Neural progenitor cell (in vitro differentiated cells): ENCODE measurements around the gene PRXL2C. TPM values are rescaled to one million over a fixed set of nuclear protein-coding genes. Genes with fewer than 3 reads are reported as not detected.

Source experiments
- DNase-seq: peaks from one replicate; pipeline ENCODE4 v3.0.0-alpha.2; 2016; ENCODE audit warnings: low spot score
- H2AFZ ChIP-seq: fragments of 200-600 bp; sonication (generic); replicated peaks from 2 replicates; pipeline ENCODE4 v1.6.1; 2016; ENCODE audit warnings: antibody characterized with exemption
- H3F3A ChIP-seq: fragments of 200-600 bp; sonication (generic); 2 replicates; pipeline ENCODE4 v1.6.1; 2016; ENCODE audit warnings: antibody characterized with exemption, low read depth
- H3K27ac ChIP-seq: fragments of 200-600 bp; sonication (generic); 2 replicates; pipeline ENCODE4 v1.5.1; 2016; ENCODE audit warnings: mild to moderate bottlenecking
- H3K27me3 ChIP-seq: fragments of 200-600 bp; sonication (generic); 2 replicates; pipeline ENCODE4 v1.6.1; 2016; ENCODE audit warnings: mild to moderate bottlenecking, moderate library complexity
- H3K36me3 ChIP-seq: fragments of 200-600 bp; sonication (generic); 2 replicates; pipeline ENCODE4 v1.5.1; 2016
- H3K4me1 ChIP-seq: fragments of 200-600 bp; sonication (generic); 2 replicates; pipeline ENCODE4 v1.6.1; 2016; ENCODE audit warnings: mixed run types
- H3K4me2 ChIP-seq: fragments of 200-600 bp; sonication (generic); 2 replicates; pipeline ENCODE4 v1.6.1; 2016
- H3K4me3 ChIP-seq: fragments of 200-600 bp; sonication (generic); 2 replicates; pipeline ENCODE4 v1.5.1; 2016
- H3K79me2 ChIP-seq: fragments of 200-600 bp; sonication (generic); 2 replicates; pipeline ENCODE4 v1.6.1; 2016; ENCODE audit warnings: low read depth
- H3K9ac ChIP-seq: fragments of 200-600 bp; sonication (generic); 2 replicates; pipeline ENCODE4 v1.6.1; 2016
- H3K9me3 ChIP-seq: fragments of 200-600 bp; sonication (generic); 2 replicates; pipeline ENCODE4 v1.5.1; 2016; ENCODE audit warnings: low read depth
- H4K20me1 ChIP-seq: fragments of 200-600 bp; sonication (generic); 2 replicates; pipeline ENCODE4 v1.6.1; 2016; ENCODE audit warnings: low read depth
- H3K27ac Mint-ChIP-seq: 3 replicates; pipeline ENCODE4 v1.8.0; 2021; ENCODE audit warnings: mixed read lengths
- H3K27me3 Mint-ChIP-seq: 2 replicates; pipeline ENCODE4 v1.8.0; 2022; ENCODE audit warnings: low read depth, mild to moderate bottlenecking, inconsistent platforms, moderate library complexity, mixed read lengths; ENCODE audit not compliant: insufficient read depth
- H3K36me3 Mint-ChIP-seq: 3 replicates; pipeline ENCODE4 v1.8.0; 2021; ENCODE audit warnings: mixed read lengths
- H3K4me1 Mint-ChIP-seq: 3 replicates; pipeline ENCODE4 v1.8.0; 2021; ENCODE audit warnings: mixed read lengths
- H3K4me3 Mint-ChIP-seq: 3 replicates; pipeline ENCODE4 v1.8.0; 2021; ENCODE audit warnings: mild to moderate bottlenecking, moderate library complexity, mixed read lengths
- H3K9me3 Mint-ChIP-seq: 3 replicates; pipeline ENCODE4 v1.8.0; 2020; ENCODE audit warnings: mixed read lengths
- EZH2 ChIP-seq: fragments of 200-600 bp; sonication (generic); IDR thresholded peaks from 2 replicates; pipeline ENCODE4 v1.6.1; 2017; ENCODE audit warnings: antibody characterized with exemption, mild to moderate bottlenecking, moderate library complexity
- EZH2phosphoT487 ChIP-seq: fragments of 200-600 bp; sonication (generic); IDR thresholded peaks from 2 replicates; pipeline ENCODE4 v1.6.1; 2017; ENCODE audit warnings: antibody characterized with exemption
- total RNA-seq: library from RNA; depleted of rRNA; stranded (reverse); fragments of >200 nt; gene quantifications from 2 replicates; pipeline ENCODE4 v1.2.3, GENCODE V29; 2015; ENCODE audit warnings: low replicate concordance
- TF ChIP-seq, protein P1 (sequence below): fragments of 200-600 bp; sonication (generic); IDR thresholded peaks from 2 replicates; pipeline ENCODE4 v1.5.1; 2017; ENCODE audit warnings: antibody characterized with exemption, mild to moderate bottlenecking

The PRXL2C gene
- total RNA-seq, 1 donor from 2014 or later: 5.1 TPM

DNA sequence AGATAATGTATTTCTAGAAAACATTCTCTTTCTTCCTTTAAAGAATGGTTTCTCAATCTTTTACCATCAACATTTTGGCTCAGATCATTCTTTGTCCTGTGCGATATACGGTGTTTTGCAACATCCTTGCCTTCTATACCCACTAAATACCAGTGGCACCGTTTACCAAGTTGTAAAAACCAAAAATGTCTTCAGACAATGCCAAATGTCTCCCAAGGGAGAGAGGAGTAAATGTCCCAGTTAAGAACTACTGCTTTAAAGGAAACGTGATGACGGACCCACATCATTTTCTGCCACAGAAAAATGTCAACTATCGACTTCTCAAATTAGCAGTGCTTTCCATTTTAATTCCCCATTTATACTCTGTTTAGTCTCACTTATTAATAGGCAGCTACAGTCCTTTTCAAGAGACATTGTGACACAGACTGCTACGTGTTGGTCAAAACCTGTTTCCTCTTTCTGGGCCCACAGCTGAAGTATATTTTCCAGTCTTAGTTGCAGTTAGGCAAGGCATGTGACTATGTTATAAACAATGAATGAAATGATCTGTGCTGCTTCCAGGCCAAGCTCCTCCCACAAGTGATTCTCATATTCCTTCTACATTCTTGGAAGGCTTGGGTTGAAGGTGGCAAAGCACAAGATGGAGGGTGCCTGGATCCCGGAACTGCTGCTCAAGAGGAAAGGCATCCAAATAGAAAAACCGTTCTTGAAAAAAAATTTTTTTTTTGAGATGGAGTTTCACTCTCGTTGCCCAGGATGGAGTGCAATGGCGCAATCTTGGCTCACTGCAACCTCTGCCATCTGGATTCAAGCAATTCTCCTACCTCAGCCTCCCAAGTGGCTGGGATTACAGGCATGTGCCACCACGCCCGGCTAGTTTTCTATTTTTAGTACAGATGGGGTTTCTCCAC is 8.8 kb downstream of the PRXL2C start:
- no peaks in the 10 kb centered on the region for H3K9me3 Mint-ChIP-seq
- no peak for DNase-seq
- TF ChIP-seq EZH2: no peak
- TF ChIP-seq, protein P1, sequence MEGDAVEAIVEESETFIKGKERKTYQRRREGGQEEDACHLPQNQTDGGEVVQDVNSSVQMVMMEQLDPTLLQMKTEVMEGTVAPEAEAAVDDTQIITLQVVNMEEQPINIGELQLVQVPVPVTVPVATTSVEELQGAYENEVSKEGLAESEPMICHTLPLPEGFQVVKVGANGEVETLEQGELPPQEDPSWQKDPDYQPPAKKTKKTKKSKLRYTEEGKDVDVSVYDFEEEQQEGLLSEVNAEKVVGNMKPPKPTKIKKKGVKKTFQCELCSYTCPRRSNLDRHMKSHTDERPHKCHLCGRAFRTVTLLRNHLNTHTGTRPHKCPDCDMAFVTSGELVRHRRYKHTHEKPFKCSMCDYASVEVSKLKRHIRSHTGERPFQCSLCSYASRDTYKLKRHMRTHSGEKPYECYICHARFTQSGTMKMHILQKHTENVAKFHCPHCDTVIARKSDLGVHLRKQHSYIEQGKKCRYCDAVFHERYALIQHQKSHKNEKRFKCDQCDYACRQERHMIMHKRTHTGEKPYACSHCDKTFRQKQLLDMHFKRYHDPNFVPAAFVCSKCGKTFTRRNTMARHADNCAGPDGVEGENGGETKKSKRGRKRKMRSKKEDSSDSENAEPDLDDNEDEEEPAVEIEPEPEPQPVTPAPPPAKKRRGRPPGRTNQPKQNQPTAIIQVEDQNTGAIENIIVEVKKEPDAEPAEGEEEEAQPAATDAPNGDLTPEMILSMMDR: no peak
- no peak for TF ChIP-seq EZH2phosphoT487

DNA sequence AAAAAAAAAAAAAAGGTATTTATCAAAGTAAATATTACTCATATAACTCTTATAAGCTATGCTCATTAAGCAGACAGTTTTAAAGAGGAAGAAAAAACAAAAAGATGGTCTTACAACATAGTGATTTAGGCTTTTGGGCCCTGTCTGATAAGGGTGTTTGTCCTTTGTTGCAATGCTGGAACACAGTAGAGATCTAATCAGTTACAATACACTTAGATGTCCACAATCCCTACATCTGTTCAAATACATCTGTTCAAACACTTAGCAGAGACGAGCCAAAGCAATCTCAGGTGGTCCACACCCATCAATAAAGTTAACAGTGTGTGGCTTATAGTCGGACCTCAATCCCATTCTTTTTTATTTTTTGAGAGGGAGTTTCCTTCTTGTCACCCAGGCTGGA is 11.0 kb downstream of the PRXL2C start:
- Mint-ChIP-seq H3K27me3 (peaks cover 2% of the 10 kb centered on the region), H3K27ac (no peak overlapping the region), H3K36me3 (peaks cover 11% of the 10 kb centered on the region), H3K9me3 (no peaks in the 10 kb centered on the region), H3K4me3 (no peak overlapping the region), H3K4me1 (no peaks in the 10 kb centered on the region)
- no peaks in the 10 kb centered on the region for H3K9me3 ChIP-seq
- H3K79me2 ChIP-seq: no peaks in the 10 kb centered on the region
- no peaks in the 10 kb centered on the region for H3K27me3 ChIP-seq
- H3F3A ChIP-seq: no peaks in the 10 kb centered on the region
- TF ChIP-seq EZH2phosphoT487 (no peak), EZH2 (no peak)
- TF ChIP-seq, protein P1: no peak
- H3K4me2 ChIP-seq: no peak overlapping the region
- no peaks in the 10 kb centered on the region for H3K36me3 ChIP-seq
- no peaks in the 10 kb centered on the region for H4K20me1 ChIP-seq
- no peak overlapping the region for H2AFZ ChIP-seq
- DNase-seq: no peak
- no peak overlapping the region for H3K27ac ChIP-seq
- H3K4me1 ChIP-seq: no peaks in the 10 kb centered on the region
- no peak overlapping the region for H3K4me3 ChIP-seq
- H3K9ac ChIP-seq: no peak overlapping the region

More for the DNA sequence above, 8.8 kb downstream of the PRXL2C start:
- no peaks in the 10 kb centered on the region for H3K27me3 ChIP-seq
- H3F3A ChIP-seq: no peaks in the 10 kb centered on the region
- no peak overlapping the region for H3K27ac ChIP-seq
- Mint-ChIP-seq H3K4me3 (no peak overlapping the region), H3K27me3 (no peaks in the 10 kb centered on the region), H3K27ac (no peak overlapping the region), H3K36me3 (peaks cover 14% of the 10 kb centered on the region), H3K4me1 (no peaks in the 10 kb centered on the region)
- no peak overlapping the region for H3K4me2 ChIP-seq
- no peak overlapping the region for H3K9ac ChIP-seq
- H3K4me1 ChIP-seq: no peaks in the 10 kb centered on the region
- no peaks in the 10 kb centered on the region for H4K20me1 ChIP-seq
- no peak overlapping the region for H2AFZ ChIP-seq
- H3K9me3 ChIP-seq: no peaks in the 10 kb centered on the region
- no peaks in the 10 kb centered on the region for H3K36me3 ChIP-seq
- no peak overlapping the region for H3K4me3 ChIP-seq
- H3K79me2 ChIP-seq: no peaks in the 10 kb centered on the region

DNA sequence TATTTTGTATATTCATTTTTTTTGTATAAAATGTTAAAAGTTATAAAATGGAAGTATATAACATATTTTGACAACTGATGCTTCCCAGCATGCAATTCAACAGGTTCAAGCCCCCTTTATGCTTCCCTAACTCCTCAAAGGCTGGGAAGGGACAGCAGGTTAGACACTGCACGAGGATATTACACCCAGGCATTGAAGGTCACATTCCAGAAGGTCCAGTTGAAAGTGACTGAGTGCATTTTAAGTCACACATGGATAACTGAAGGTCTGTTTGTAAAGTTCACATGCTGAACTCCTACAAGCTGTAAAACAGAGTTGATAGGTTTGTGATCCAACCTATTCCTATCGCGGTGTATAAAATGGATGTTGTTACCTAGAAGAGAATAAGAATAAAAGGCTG is 13.6 kb downstream of the PRXL2C start:
- no peaks in the 10 kb centered on the region for H3K4me1 ChIP-seq
- H2AFZ ChIP-seq: no peak overlapping the region
- H3K79me2 ChIP-seq: no peaks in the 10 kb centered on the region
- H3K4me3 ChIP-seq: no peak overlapping the region
- no peaks in the 10 kb centered on the region for H3K9me3 Mint-ChIP-seq
- H3K27ac Mint-ChIP-seq: no peak overlapping the region
- TF ChIP-seq, protein P1: no peak
- TF ChIP-seq EZH2: no peak
- TF ChIP-seq EZH2phosphoT487: no peak
- H3K27ac ChIP-seq: no peak overlapping the region
- H3K4me2 ChIP-seq: no peak overlapping the region
- no peak overlapping the region for H3K9ac ChIP-seq
- H3K36me3 ChIP-seq: no peaks in the 10 kb centered on the region
- peaks cover 9% of the 10 kb centered on the region for H3K36me3 Mint-ChIP-seq
- H3F3A ChIP-seq: no peaks in the 10 kb centered on the region
- H3K4me3 Mint-ChIP-seq: no peak overlapping the region
- no peaks in the 10 kb centered on the region for H4K20me1 ChIP-seq
- H3K9me3 ChIP-seq: no peaks in the 10 kb centered on the region
- peaks cover 2% of the 10 kb centered on the region for H3K27me3 Mint-ChIP-seq
- H3K4me1 Mint-ChIP-seq: no peaks in the 10 kb centered on the region
- no peak for DNase-seq
- no peaks in the 10 kb centered on the region for H3K27me3 ChIP-seq
